OCI-LY7 (cell line): ENCODE measurements around the gene KCNJ15. TPM values are rescaled to one million over a fixed set of nuclear protein-coding genes. Genes with fewer than 3 reads are reported as not detected.
"Not testable (repeated sequence)": the region's sequence is repeated elsewhere in the genome, so short reads cannot be mapped to it uniquely, and the experiment has no call there.

ENCODE experiments used
- BruUV-seq: library from RNA; stranded (reverse); fragments of 400-500 nt; replicated peaks from 2 replicates; lab custom pipeline; 2021; lab: Mats Ljungman, UMichigan
- CTCF ChIA-PET: fragments of 300-600 bp; sonication (Branson Sonifier 250); formaldehyde crosslinking; loops from one replicate; lab custom pipeline; 2022; ENCODE audit warnings: antibody characterized with exemption; ENCODE audit not compliant: unreplicated experiment; lab: Charles Lee
- POLR2A ChIA-PET: fragments of 300-600 bp; sonication (Branson Sonifier 250); formaldehyde crosslinking; loops from one replicate; lab custom pipeline; 2022; ENCODE audit warnings: antibody characterized with exemption; lab: Charles Lee
- DNase-seq: peaks from one replicate; pipeline ENCODE4 v3.0.0-alpha.2; 2015; ENCODE audit warnings: low spot score
- H2AFZ ChIP-seq: fragments of 200-600 bp; sonication (generic), shearing (Covaris generic); 2 replicates; pipeline ENCODE4 v1.6.1; 2014; ENCODE audit warnings: mild to moderate bottlenecking, antibody characterized with exemption, low read length, moderate library complexity
- H3K27ac ChIP-seq: fragments of 200-600 bp; sonication (generic); 2 replicates; pipeline ENCODE4 v1.5.1; 2014; ENCODE audit warnings: mixed run types, low read depth, mild to moderate bottlenecking, moderate library complexity, low read length, inconsistent platforms; ENCODE audit not compliant: poor library complexity, severe bottlenecking
- H3K36me3 ChIP-seq: fragments of 200-600 bp; sonication (generic); 2 replicates; pipeline ENCODE4 v1.6.1; 2014; ENCODE audit warnings: mild to moderate bottlenecking, antibody characterized with exemption, low read length, moderate library complexity, mixed read lengths; ENCODE audit not compliant: insufficient read depth
- H3K4me1 ChIP-seq: fragments of 200-600 bp; sonication (generic); 2 replicates; pipeline ENCODE4 v1.5.1; 2014; ENCODE audit warnings: mild to moderate bottlenecking, low read length; ENCODE audit not compliant: insufficient read depth, poor library complexity, severe bottlenecking
- H3K4me2 ChIP-seq: fragments of 200-600 bp; sonication (generic); 2 replicates; pipeline ENCODE4 v1.6.1; 2014; ENCODE audit warnings: mild to moderate bottlenecking, low read length
- H3K4me3 ChIP-seq: fragments of 200-600 bp; sonication (generic); 2 replicates; pipeline ENCODE4 v1.5.1; 2014; ENCODE audit warnings: mild to moderate bottlenecking, low read depth, low read length; ENCODE audit not compliant: poor library complexity, severe bottlenecking
- H3K79me2 ChIP-seq: fragments of 200-600 bp; sonication (generic); 2 replicates; pipeline ENCODE4 v1.6.1; 2016; ENCODE audit warnings: low read depth, mild to moderate bottlenecking, low read length, moderate library complexity, mixed read lengths; ENCODE audit not compliant: insufficient read depth
- H3K9me2 ChIP-seq: fragments of 200-600 bp; sonication (generic); 2 replicates; pipeline ENCODE4 v1.6.1; 2016; ENCODE audit warnings: mild to moderate bottlenecking, low read length, mixed read lengths; ENCODE audit not compliant: insufficient read depth
- H3K9me3 ChIP-seq: fragments of 200-600 bp; sonication (generic); 2 replicates; pipeline ENCODE4 v1.6.1; 2014; ENCODE audit warnings: mild to moderate bottlenecking, mixed run types, low read length, mixed read lengths
- H4K20me1 ChIP-seq: fragments of 200-600 bp; sonication (generic); 2 replicates; pipeline ENCODE4 v1.6.1; 2014; ENCODE audit warnings: mild to moderate bottlenecking, antibody characterized with exemption, low read length, moderate library complexity, mixed read lengths; ENCODE audit not compliant: insufficient read depth
- CTCF ChIP-seq: fragments of 200-600 bp; sonication (generic); conservative IDR thresholded peaks from 2 replicates; pipeline ENCODE4 v1.5.1; 2014; ENCODE audit warnings: mild to moderate bottlenecking, antibody characterized with exemption, low read length, moderate library complexity, mixed read lengths
- EZH2phosphoT487 ChIP-seq: fragments of 200-600 bp; sonication (generic); IDR thresholded peaks from 2 replicates; pipeline ENCODE4 v1.6.1; 2018; ENCODE audit warnings: low read depth, borderline replicate concordance, mild to moderate bottlenecking, mixed run types, antibody characterized with exemption, low read length, moderate library complexity, mixed read lengths
- intact Hi-C: fragments of 100-400 bp; cut with micrococcal nuclease; formaldehyde crosslinking; loops from one replicate; pipeline ENCODE4 v1.10.0; 2022; ENCODE audit not compliant: unreplicated experiment
- total RNA-seq, 2 experiments: library from RNA; depleted of rRNA in 1 of 2; stranded (reverse); fragments of >200 nt in 1 of 2; shearing (Covaris generic) in 1 of 2; gene quantifications; 2 replicates each; pipeline ENCODE4 v1.2.3, GENCODE V29; 2014 to 2022

The KCNJ15 gene
- total RNA-seq, 2 experiments from 2014 or later = not detected

GRCh38 chr21:38234395-38235142 is 22.2 kb upstream of the KCNJ15 start:
- Histone ChIP-seq H3K9me3 (no peaks in the 10 kb centered on the region; the same call in 1 of the 2 replicates), H3K4me2 (no peak overlapping the region), H3K79me2 (no peaks in the 10 kb centered on the region), H3K9me2 (no peaks in the 10 kb centered on the region), H3K27ac (no peak overlapping the region), H3K4me3 (no peak overlapping the region), H2AFZ (no peak overlapping the region), H4K20me1 (no peaks in the 10 kb centered on the region), H3K4me1 (no peaks in the 10 kb centered on the region), H3K36me3 (no peaks in the 10 kb centered on the region)
- CTCF ChIA-PET = no interaction called here
- TF ChIP-seq EZH2phosphoT487 (no peak), CTCF (no peak)
- intact Hi-C loops = no loop called here
- POLR2A ChIA-PET = no interaction called here
- DNase-seq = no peak
- no TSS peak for BruUV-seq

DNA sequence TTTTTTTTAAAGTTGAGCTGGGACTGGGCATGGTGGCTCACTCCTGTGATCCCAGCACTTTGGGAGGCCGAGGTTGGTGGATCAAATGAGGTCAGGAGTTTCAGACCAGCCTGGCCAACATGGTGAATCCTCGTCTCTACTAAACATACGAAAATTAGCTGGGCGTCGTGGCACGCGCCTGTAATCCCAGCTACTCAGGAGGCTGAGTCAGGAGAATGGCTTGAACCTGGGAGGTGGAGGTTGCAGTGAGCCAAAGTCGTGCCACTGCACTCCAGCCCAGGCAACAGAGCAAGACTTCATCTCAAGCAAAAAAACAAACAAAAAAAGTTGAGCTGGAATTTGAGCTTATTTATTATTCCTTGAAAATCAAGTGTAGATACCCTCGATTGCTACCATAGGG is 21.5 kb upstream of the KCNJ15 start:
- POLR2A ChIA-PET = interaction anchor here (0.6 to 1.2 kb wide), 2 partner anchors 11 to 36 kb away, joined by 3 read pairs; no protein-coding TSS in a partner anchor

GRCh38 chr21:38236232-38236631 is 20.6 kb upstream of the KCNJ15 start:
- Histone ChIP-seq H2AFZ (no peak overlapping the region), H3K4me2 (no peak overlapping the region), H4K20me1 (no peaks in the 10 kb centered on the region), H3K9me3 (no peaks in the 10 kb centered on the region), H3K4me1 (no peaks in the 10 kb centered on the region), H3K36me3 (no peaks in the 10 kb centered on the region), H3K27ac (no peak overlapping the region), H3K9me2 (no peaks in the 10 kb centered on the region), H3K4me3 (no peak overlapping the region), H3K79me2 (no peaks in the 10 kb centered on the region)
- no TSS peak for BruUV-seq
- POLR2A ChIA-PET = interaction anchor here (1.2 kb wide), 1 partner anchor 10 kb away, joined by 3 read pairs; no protein-coding TSS in a partner anchor
- CTCF ChIA-PET = no interaction called here
- no peak for DNase-seq
- TF ChIP-seq CTCF = no peak
- no peak for TF ChIP-seq EZH2phosphoT487
- intact Hi-C loops = no loop called here

More for the DNA sequence above, 21.5 kb upstream of the KCNJ15 start:
- intact Hi-C loops, H3K4me2 ChIP-seq, H3K9me2 ChIP-seq, H3K4me3 ChIP-seq, DNase-seq, H3K36me3 ChIP-seq, BruUV-seq, H3K4me1 ChIP-seq, H3K9me3 ChIP-seq, H3K79me2 ChIP-seq, H3K27ac ChIP-seq, CTCF ChIA-PET, H4K20me1 ChIP-seq, H2AFZ ChIP-seq: not testable (repeated sequence)
